ENCODE results near the gene MAP3K9.
A peak's percentile ranks its signal among the peaks of the same experiment; 100 is the strongest.

The MAP3K9 gene

DNA sequence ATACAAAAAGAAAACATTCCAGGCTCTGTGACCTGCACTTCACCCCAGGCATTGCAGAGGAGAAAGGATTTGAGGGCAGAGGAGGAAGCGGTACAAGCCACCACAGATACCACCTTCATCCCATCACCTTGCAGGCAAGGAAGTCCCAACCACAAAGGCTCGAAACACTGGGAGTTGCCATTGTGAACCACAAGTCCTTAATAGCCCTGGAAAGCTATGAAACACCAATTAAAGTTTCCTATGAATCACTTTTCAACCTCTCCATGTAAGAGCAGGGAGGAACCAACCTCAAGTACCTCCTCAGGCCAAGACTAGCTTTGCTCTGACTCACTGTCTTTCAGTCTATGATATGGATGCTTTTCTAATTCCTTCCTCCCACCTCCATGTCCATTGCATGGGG, 27.0 kb downstream of the MAP3K9 start:
- peak; percentile 54 for DNase-seq

DNA sequence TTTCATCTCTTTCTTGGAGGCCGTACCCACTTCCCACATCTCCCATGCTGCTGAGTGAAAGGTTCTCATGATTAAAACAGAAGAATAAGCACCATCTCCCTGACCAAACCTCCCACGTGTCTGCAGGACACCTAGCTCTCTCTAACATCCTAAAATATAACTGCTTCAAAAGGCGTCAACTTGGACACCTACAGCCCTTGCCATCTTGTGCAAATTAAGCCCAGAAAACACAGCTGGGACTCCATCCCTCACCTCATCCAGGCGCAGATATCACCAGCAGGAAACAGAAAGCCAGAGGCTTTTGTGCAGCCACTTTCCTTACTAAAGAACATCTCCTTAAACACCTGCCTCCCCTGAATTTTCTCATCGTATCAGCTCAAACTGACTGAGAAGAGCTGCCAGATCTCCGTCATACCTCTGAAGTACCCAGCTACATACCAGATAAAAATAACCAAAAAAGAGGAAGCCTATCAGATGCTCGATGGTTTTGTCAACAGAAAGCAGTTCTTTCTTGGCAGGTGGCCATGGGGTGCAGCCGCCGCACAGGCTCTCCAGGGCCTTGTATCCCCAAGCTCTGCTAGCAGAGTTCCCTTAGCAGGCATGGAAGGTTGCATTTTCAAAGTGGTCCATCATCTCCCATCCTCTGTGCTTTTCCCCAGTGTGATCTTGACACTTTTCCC, 28.8 kb downstream of the MAP3K9 start:
- no peak for DNase-seq

- no peak for DNase-seq
These were observed 29.6 kb downstream of the MAP3K9 start for GRCh38 chr14:70779667-70780066.

- no peak for DNase-seq
These were observed 33.1 kb downstream of the MAP3K9 start for GRCh38 chr14:70776197-70776596.

DNA sequence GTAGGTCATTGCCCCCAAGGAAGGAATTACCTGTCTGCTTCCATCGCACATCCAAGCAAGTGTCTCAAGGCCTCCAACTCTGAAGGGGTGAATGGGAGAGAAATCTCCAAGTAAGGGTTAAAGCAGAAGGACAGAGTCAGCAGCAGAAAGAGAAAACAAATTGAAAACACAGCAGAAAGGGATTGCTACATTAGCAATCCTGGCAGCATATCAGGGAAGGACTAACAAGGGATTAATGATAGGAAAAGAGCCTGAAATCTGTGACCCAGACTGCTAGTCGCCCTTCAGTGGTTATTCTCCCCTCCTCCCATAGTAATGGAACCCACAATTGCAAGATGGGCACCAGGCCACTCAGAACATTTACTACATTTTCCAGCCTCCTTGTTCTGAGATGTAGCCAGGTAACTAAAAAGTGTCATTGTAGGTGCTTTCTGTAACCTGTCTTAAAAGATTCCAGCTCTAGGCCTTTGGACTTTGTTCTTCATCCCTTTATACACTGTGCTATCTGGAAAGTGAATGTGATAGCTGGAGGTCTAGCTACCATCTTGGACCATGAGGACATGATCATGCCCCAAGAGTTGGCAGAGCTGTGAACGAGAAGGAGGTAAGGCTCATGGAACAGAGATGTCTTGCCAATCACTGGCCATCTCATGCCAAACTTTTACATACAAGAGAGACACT, 36.0 kb downstream of the MAP3K9 start:
- DNase-seq: no peak

GRCh38 chr14:70771781-70772212, 37.5 kb downstream of the MAP3K9 start:
- no peak for DNase-seq

DNA sequence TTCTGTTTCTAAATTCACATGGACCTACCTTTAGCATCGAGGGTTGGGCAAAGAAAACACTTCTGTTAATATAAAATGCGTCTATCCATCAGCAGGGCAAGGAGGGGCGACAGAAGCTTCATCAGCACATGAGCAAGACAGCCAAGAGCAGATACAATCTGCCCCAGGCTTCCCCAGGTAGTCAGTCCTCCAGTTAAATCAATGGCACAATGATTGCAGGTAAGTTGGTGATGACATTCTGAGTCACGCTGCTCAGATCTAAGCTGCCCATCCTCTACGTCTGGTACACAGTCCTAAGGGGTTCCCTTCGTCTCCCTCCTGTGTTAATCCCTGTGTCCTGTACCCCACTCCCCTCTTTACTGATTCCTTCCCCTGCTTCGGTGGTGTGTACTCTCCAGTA, 38.8 kb downstream of the MAP3K9 start:
- no peak for DNase-seq

GRCh38 chr14:70759398-70759797, 49.9 kb downstream of the MAP3K9 start:
- DNase-seq: no peak

- no peak for DNase-seq
These were observed 53.7 kb downstream of the MAP3K9 start for GRCh38 chr14:70755655-70756054.

- DNase-seq: peak; percentile 14
These were observed 54.3 kb downstream of the MAP3K9 start for GRCh38 chr14:70754991-70755390.

- no peak for DNase-seq
These were observed 55.8 kb downstream of the MAP3K9 start for GRCh38 chr14:70753518-70753953.

- DNase-seq: no peak
These were observed 60.9 kb downstream of the MAP3K9 start for GRCh38 chr14:70748422-70748821.

- no peak for DNase-seq
These were observed 64.7 kb downstream of the MAP3K9 start for GRCh38 chr14:70744641-70745040.

DNA sequence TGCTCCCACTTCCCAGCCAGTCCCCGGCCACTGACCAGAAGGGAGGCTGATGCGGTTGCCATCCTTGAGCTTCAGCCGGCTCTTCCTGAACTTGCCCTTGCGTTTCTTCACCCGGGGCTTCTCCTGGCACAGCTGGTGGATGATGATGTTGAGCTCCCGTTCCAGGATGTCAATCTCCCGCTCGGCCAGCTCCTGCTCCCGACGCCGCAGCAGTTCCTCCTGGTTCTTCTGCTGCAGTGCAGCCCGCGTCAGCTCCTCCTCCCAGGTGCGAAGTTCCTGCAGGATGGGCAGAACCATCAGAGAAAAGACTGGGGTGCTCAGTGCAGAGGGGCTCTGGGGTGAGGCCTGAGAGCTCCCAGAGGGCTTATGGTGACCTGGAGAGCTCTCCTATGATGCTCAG, 67.0 kb downstream of the MAP3K9 start:
- DNase-seq: no peak

- DNase-seq: no peak
These were observed 67.8 kb downstream of the MAP3K9 start for GRCh38 chr14:70741482-70741881.

- DNase-seq: peak; percentile 79
These were observed 74.3 kb downstream of the MAP3K9 start for GRCh38 chr14:70735043-70735442.

GRCh38 chr14:70731447-70732239, 77.7 kb downstream of the MAP3K9 start:
- DNase-seq: peak; percentile 24

DNA sequence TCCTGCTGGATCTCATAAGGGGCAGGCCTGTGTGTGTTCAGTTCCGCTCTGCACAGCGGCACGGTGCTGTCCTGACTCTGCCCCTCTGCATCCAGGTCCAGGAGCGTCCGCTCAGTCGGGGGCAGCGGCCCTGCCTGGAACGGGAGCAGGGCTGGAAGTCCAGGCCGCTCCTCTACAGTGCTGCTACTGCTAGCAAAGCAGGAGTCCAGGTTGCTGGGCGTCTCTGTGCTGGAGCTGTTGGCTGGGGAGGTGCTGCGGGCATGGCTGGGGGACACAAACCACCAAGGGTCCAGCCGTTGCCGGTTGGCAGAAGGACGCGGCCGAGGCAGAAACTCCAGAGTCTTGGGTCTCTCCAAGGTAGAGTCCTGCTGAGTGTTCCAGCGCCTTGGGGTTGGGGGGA, 78.9 kb downstream of the MAP3K9 start:
- DNase-seq: no peak

- DNase-seq: no peak
These were observed 82.5 kb downstream of the MAP3K9 start for GRCh38 chr14:70726651-70727375.

DNA sequence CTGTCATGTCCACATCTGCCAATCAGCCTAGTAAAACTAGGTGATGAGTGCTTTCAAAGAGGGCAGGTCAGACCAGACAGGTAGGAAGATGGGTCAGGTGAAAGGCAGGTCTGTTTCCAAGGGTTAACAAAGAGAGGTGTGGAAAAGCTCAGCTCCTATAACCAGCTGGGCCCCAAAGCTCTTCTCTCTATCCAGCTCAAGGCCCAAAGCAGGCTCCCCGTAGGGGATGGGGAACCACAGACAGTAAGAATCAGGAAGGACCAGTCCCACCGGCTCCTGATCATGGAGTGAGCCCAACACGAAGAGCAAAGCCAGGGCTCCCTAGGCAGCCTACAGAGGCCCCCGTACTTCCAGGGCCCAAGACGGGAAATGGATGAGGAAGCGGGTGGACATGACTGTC, 84.4 kb downstream of the MAP3K9 start:
- no peak for DNase-seq

GRCh38 chr14:70724110-70724509, 85.2 kb downstream of the MAP3K9 start:
- no peak for DNase-seq

DNA sequence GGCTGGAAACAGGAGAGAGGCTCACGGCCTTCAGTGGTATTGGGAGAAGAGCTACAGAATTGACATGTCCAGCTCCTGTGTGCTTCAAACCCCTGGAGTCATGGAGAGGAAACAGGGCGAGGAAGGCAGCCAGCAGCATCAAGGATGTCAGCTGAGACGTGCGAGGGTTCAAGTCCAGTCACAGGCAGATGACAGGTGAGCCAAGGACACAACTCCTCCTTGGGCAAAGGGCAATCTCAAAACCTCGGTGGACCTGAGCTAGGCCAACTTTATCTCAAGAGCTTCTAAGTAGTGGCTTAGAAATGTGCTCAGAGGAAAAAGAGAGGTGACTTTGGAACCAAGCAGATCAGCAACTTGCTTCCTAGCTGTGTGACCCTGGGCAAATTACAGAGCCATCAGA, 86.0 kb downstream of the MAP3K9 start:
- no peak for DNase-seq

- no peak for DNase-seq
These were observed 86.9 kb downstream of the MAP3K9 start for GRCh38 chr14:70722418-70722817.
